ENCODE data around the gene CRIP2.

The CRIP2 gene

GRCh38 chr14:105528586-105529318, 54.1 kb downstream of the CRIP2 start:
- H3K79me2 ChIP-seq (ENCODE audit: control insufficient read depth, insufficient read depth, low read length) = no peaks in the 10 kb centered on the region
- H4K8ac ChIP-seq (ENCODE audit: low read depth, low read length) = no peak overlapping the region
- H3K4me3 ChIP-seq (ENCODE audit: low read length) = no peak overlapping the region
- no peak overlapping the region for H3K9ac ChIP-seq (ENCODE audit: low read length)
- no peaks in the 10 kb centered on the region for H3K4me1 ChIP-seq (ENCODE audit: control insufficient read depth, low read depth, low read length)
- no peak for DNase-seq
- H2BK120ac ChIP-seq (ENCODE audit: low read depth, low read length) = no peak overlapping the region
- H3K79me1 ChIP-seq (ENCODE audit: low read length) = no peaks in the 10 kb centered on the region
- no peaks in the 10 kb centered on the region for H3K36me3 ChIP-seq (ENCODE audit: control insufficient read depth, insufficient read depth, low read length)
- H3K27ac ChIP-seq (ENCODE audit: low read depth, low read length) = no peak overlapping the region
- no peak overlapping the region for H4K5ac ChIP-seq (ENCODE audit: low read length)
- no peak overlapping the region for H3K4me2 ChIP-seq (ENCODE audit: low read length)
- H2AK5ac ChIP-seq (ENCODE audit: low read length) = no peak overlapping the region
- H3K18ac ChIP-seq (ENCODE audit: low read length) = no peak overlapping the region
- no peak overlapping the region for H3K56ac ChIP-seq (ENCODE audit: low read length)
- H2BK5ac ChIP-seq (ENCODE audit: low read length) = no peak overlapping the region
- no CpG with 5 or more reads among the region's 89 CpGs for WGBS (ENCODE audit: extremely low coverage, insufficient coverage, low lambda C conversion rate)
- H2BK15ac ChIP-seq (replicated peaks; ENCODE audit: low read depth) = no peak overlapping the region
- no peak overlapping the region for H3K4ac ChIP-seq (ENCODE audit: low read depth, low read length)
- H3K27me3 ChIP-seq (ENCODE audit: insufficient read depth, low read length, poor library complexity) = peaks cover 3% of the 10 kb centered on the region
- H3K23ac ChIP-seq (ENCODE audit: low read length) = no peak overlapping the region

- H3K23ac ChIP-seq (ENCODE audit: low read length) = no peak overlapping the region
- no peaks in the 10 kb centered on the region for H3K79me1 ChIP-seq (ENCODE audit: low read length)
- no CpG with 5 or more reads among the region's 24 CpGs for WGBS (ENCODE audit: extremely low coverage, insufficient coverage, low lambda C conversion rate)
- H3K4me2 ChIP-seq (ENCODE audit: low read length) = no peak overlapping the region
- H2BK15ac ChIP-seq (replicated peaks; ENCODE audit: low read depth) = no peak overlapping the region
- H3K18ac ChIP-seq (ENCODE audit: low read length) = no peak overlapping the region
- no peak overlapping the region for H2AK5ac ChIP-seq (ENCODE audit: low read length)
- no peak overlapping the region for H4K8ac ChIP-seq (ENCODE audit: low read depth, low read length)
- H3K4me1 ChIP-seq (ENCODE audit: control insufficient read depth, low read depth, low read length) = no peaks in the 10 kb centered on the region
- no peak overlapping the region for H3K27ac ChIP-seq (ENCODE audit: low read depth, low read length)
- H3K79me2 ChIP-seq (ENCODE audit: control insufficient read depth, insufficient read depth, low read length) = no peaks in the 10 kb centered on the region
- H3K9ac ChIP-seq (ENCODE audit: low read length) = no peak overlapping the region
- no peak overlapping the region for H2BK120ac ChIP-seq (ENCODE audit: low read depth, low read length)
- H3K4ac ChIP-seq (ENCODE audit: low read depth, low read length) = no peak overlapping the region
- H3K27me3 ChIP-seq (ENCODE audit: insufficient read depth, low read length, poor library complexity) = peaks cover 3% of the 10 kb centered on the region
- H3K56ac ChIP-seq (ENCODE audit: low read length) = no peak overlapping the region
- H3K36me3 ChIP-seq (ENCODE audit: control insufficient read depth, insufficient read depth, low read length) = no peaks in the 10 kb centered on the region
- no peak overlapping the region for H3K4me3 ChIP-seq (ENCODE audit: low read length)
- no peak overlapping the region for H4K5ac ChIP-seq (ENCODE audit: low read length)
- DNase-seq = no peak
- no peak overlapping the region for H2BK5ac ChIP-seq (ENCODE audit: low read length)
Measured at GRCh38 chr14:105529319-105529568, 54.6 kb downstream of the CRIP2 start.

All from mesendoderm (in vitro differentiated cells).